HEK293 (cell line): Measurements from ENCODE around the gene RBM7.
A peak's percentile ranks its signal among the peaks of the same experiment; 100 is the strongest.

Experiments used
- EGR2 ChIP-seq: fragments of 450-650 bp; formaldehyde crosslinking; IDR thresholded peaks from 2 replicates; pipeline ENCODE4 v1.5.1; 2016; ENCODE audit warnings: low read depth, missing biosample characterization, missing genetic modification characterization
- GLIS1 ChIP-seq: fragments of 450-650 bp; formaldehyde crosslinking; IDR thresholded peaks from 2 replicates; pipeline ENCODE4 v1.5.1; 2016; ENCODE audit warnings: missing biosample characterization, missing genetic modification characterization
- MZF1 ChIP-seq: fragments of 450-650 bp; formaldehyde crosslinking; IDR thresholded peaks from 2 replicates; pipeline ENCODE4 v1.5.1; 2017; ENCODE audit warnings: missing biosample characterization, missing genetic modification characterization, borderline replicate concordance
- OSR2 ChIP-seq: fragments of 450-650 bp; formaldehyde crosslinking; IDR thresholded peaks from 2 replicates; pipeline ENCODE4 v1.5.1; 2016; ENCODE audit warnings: missing biosample characterization, missing genetic modification characterization
- PRDM1 ChIP-seq: fragments of 450-650 bp; formaldehyde crosslinking; IDR thresholded peaks from 2 replicates; pipeline ENCODE4; 2016; ENCODE audit warnings: missing biosample characterization, missing genetic modification characterization
- PRDM6 ChIP-seq: fragments of 450-650 bp; formaldehyde crosslinking; IDR thresholded peaks from 2 replicates; pipeline ENCODE4 v1.5.1; 2017; ENCODE audit warnings: missing biosample characterization, missing genetic modification characterization
- SALL2 ChIP-seq: fragments of 450-650 bp; formaldehyde crosslinking; IDR thresholded peaks from 2 replicates; pipeline ENCODE4 v1.5.0; 2017; ENCODE audit warnings: missing biosample characterization, mild to moderate bottlenecking, missing genetic modification characterization, borderline replicate concordance
- ZBTB17 ChIP-seq: fragments of 450-650 bp; formaldehyde crosslinking; IDR thresholded peaks from 2 replicates; pipeline ENCODE4 v1.5.1; 2016; ENCODE audit warnings: missing biosample characterization, missing genetic modification characterization
- ZBTB20 ChIP-seq: fragments of 450-650 bp; formaldehyde crosslinking; IDR thresholded peaks from 2 replicates; pipeline ENCODE4 v1.5.1; 2016; ENCODE audit warnings: missing biosample characterization, missing genetic modification characterization
- ZBTB21 ChIP-seq: fragments of 450-650 bp; formaldehyde crosslinking; IDR thresholded peaks from 2 replicates; pipeline ENCODE4 v1.5.1; 2017; ENCODE audit warnings: missing biosample characterization, missing genetic modification characterization
- ZNF24 ChIP-seq: fragments of 450-650 bp; formaldehyde crosslinking; IDR thresholded peaks from 2 replicates; pipeline ENCODE4 v1.5.1; 2016; ENCODE audit warnings: missing biosample characterization, missing genetic modification characterization
- ZNF335 ChIP-seq: fragments of 450-650 bp; formaldehyde crosslinking; conservative IDR thresholded peaks from 2 replicates; pipeline ENCODE4 v1.5.1; 2016; ENCODE audit warnings: missing biosample characterization, missing genetic modification characterization
- ZNF513 ChIP-seq: fragments of 450-650 bp; IDR thresholded peaks from 2 replicates; pipeline ENCODE4 v1.5.1; 2018; ENCODE audit warnings: missing biosample characterization, missing genetic modification characterization
- ZNF600 ChIP-seq: fragments of 450-650 bp; formaldehyde crosslinking; IDR thresholded peaks from 2 replicates; pipeline ENCODE4 v1.5.1; 2016; ENCODE audit warnings: missing biosample characterization, missing genetic modification characterization
- ZNF629 ChIP-seq: fragments of 450-650 bp; formaldehyde crosslinking; IDR thresholded peaks from 2 replicates; pipeline ENCODE4 v1.5.1; 2017; ENCODE audit warnings: missing biosample characterization, missing genetic modification characterization
- ZNF76 ChIP-seq: fragments of 450-650 bp; formaldehyde crosslinking; IDR thresholded peaks from 2 replicates; pipeline ENCODE4; 2016; ENCODE audit warnings: low read depth, missing biosample characterization, missing genetic modification characterization, borderline replicate concordance
- ZNF776 ChIP-seq: fragments of 450-650 bp; formaldehyde crosslinking; IDR thresholded peaks from 2 replicates; pipeline ENCODE4 v1.5.0; 2017; ENCODE audit warnings: missing biosample characterization, missing genetic modification characterization, borderline replicate concordance
- ZSCAN5A ChIP-seq: fragments of 450-650 bp; formaldehyde crosslinking; IDR thresholded peaks from 2 replicates; pipeline ENCODE4 v1.5.1; 2016; ENCODE audit warnings: missing biosample characterization, missing genetic modification characterization
- TF ChIP-seq, protein P1 (sequence below): fragments of 450-650 bp; formaldehyde crosslinking; optimal IDR thresholded peaks from 2 replicates; pipeline ENCODE3; 2016; ENCODE audit warnings: missing biosample characterization, mild to moderate bottlenecking, missing genetic modification characterization
- TF ChIP-seq, protein P2 (sequence below): fragments of 450-650 bp; formaldehyde crosslinking; IDR thresholded peaks from 2 replicates; pipeline ENCODE4 v1.5.1; 2016; ENCODE audit warnings: missing biosample characterization, missing genetic modification characterization
- TF ChIP-seq, protein P3 (sequence below): fragments of 450-650 bp; formaldehyde crosslinking; IDR thresholded peaks from 2 replicates; pipeline ENCODE4 v1.5.1; 2017; ENCODE audit warnings: missing biosample characterization, missing genetic modification characterization
- TF ChIP-seq, protein P4 (sequence below): fragments of 450-650 bp; formaldehyde crosslinking; IDR thresholded peaks from 2 replicates; pipeline ENCODE4 v1.5.1; 2016; ENCODE audit warnings: missing biosample characterization, missing genetic modification characterization
- TF ChIP-seq, protein P5 (sequence below): fragments of 450-650 bp; formaldehyde crosslinking; IDR thresholded peaks from 2 replicates; pipeline ENCODE4 v1.5.1; 2016; ENCODE audit warnings: missing biosample characterization, missing genetic modification characterization
- TF ChIP-seq, protein P6 (sequence below): sonication (generic); formaldehyde crosslinking; IDR thresholded peaks from 2 replicates; pipeline ENCODE4 v1.8.1; 2022; ENCODE audit warnings: mild to moderate bottlenecking, moderate library complexity, missing genetic modification reagents

The RBM7 gene

DNA sequence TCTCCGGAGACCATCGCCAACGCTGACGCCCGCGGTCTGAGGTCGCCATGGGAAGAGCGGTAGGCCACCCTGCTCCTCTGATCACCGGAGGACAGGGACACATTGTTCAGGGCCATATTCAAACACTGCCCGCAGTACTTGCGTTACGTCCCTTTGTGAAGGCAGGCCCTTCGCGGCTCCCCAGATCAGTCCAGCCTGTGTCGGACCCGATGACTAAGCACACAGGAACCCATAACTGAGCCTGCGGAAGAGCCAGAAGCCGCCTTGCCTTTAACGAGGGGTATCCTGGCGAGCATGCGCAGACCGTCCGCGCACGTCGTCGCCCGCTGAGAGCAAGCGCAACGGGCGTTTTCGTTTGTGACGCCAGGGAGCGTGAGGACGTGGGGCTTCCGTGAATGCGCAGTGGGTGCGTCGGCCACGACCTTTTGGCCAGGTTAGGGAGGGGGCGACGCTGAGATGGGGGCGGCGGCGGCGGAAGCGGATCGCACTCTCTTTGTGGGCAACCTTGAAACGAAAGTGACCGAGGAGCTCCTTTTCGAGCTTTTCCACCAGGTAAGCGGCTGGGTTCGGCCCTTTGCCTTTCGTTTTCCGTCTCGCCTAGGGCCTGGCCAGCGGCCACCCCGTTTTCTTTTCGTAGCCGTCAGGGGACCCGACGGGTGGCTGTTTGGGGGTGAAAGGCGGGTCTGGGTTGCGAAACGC, at the start of gene RBM7, which contains the start of gene C11orf71 (continued):
- TF ChIP-seq, protein P1, sequence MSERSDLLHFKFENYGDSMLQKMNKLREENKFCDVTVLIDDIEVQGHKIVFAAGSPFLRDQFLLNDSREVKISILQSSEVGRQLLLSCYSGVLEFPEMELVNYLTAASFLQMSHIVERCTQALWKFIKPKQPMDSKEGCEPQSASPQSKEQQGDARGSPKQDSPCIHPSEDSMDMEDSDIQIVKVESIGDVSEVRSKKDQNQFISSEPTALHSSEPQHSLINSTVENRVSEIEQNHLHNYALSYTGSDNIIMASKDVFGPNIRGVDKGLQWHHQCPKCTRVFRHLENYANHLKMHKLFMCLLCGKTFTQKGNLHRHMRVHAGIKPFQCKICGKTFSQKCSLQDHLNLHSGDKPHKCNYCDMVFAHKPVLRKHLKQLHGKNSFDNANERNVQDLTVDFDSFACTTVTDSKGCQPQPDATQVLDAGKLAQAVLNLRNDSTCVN (tag by site-specific recombination): peak; percentile 76
- TF ChIP-seq ZNF629 (tag by site-specific recombination) (peak; percentile 90), OSR2 (0 out of 2 replicates have a peak, but pooled peaks have one; percentile 23), SALL2 (no peak), ZSCAN5A (0 out of 2 replicates have a peak, but pooled peaks have one; percentile 33), ZBTB17 (tag by site-specific recombination) (peak; percentile 84), EGR2 (0 out of 2 replicates have a peak, but pooled peaks have one; percentile 40), ZBTB20 (tag by site-specific recombination) (peak; percentile 68; the same call in 1 of the 2 replicates), ZNF76 (tag by site-specific recombination) (no peak), ZNF600 (tag by site-specific recombination) (peak; percentile 95), PRDM6 (tag by site-specific recombination) (no peak), PRDM1 (peak; percentile 90), ZNF776 (no peak), ZBTB21 (tag by site-specific recombination) (peak; percentile 41; the same call in 1 of the 2 replicates), ZNF24 (tag by site-specific recombination) (peak; percentile 49; the same call in 1 of the 2 replicates), ZNF335 (tag by site-specific recombination) (peak; percentile 92), MZF1 (tag by site-specific recombination) (0 out of 2 replicates have a peak, but pooled peaks have one; percentile 30), ZNF513 (no peak), GLIS1 (tag by site-specific recombination) (peak; percentile 22; the same call in 1 of the 2 replicates)
- TF ChIP-seq, protein P2, sequence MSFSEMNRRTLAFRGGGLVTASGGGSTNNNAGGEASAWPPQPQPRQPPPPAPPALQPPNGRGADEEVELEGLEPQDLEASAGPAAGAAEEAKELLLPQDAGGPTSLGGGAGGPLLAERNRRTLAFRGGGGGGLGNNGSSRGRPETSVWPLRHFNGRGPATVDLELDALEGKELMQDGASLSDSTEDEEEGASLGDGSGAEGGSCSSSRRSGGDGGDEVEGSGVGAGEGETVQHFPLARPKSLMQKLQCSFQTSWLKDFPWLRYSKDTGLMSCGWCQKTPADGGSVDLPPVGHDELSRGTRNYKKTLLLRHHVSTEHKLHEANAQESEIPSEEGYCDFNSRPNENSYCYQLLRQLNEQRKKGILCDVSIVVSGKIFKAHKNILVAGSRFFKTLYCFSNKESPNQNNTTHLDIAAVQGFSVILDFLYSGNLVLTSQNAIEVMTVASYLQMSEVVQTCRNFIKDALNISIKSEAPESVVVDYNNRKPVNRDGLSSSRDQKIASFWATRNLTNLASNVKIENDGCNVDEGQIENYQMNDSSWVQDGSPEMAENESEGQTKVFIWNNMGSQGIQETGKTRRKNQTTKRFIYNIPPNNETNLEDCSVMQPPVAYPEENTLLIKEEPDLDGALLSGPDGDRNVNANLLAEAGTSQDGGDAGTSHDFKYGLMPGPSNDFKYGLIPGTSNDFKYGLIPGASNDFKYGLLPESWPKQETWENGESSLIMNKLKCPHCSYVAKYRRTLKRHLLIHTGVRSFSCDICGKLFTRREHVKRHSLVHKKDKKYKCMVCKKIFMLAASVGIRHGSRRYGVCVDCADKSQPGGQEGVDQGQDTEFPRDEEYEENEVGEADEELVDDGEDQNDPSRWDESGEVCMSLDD (tag by site-specific recombination): peak; percentile 69; the same call in 1 of the 2 replicates
- TF ChIP-seq, protein P3, sequence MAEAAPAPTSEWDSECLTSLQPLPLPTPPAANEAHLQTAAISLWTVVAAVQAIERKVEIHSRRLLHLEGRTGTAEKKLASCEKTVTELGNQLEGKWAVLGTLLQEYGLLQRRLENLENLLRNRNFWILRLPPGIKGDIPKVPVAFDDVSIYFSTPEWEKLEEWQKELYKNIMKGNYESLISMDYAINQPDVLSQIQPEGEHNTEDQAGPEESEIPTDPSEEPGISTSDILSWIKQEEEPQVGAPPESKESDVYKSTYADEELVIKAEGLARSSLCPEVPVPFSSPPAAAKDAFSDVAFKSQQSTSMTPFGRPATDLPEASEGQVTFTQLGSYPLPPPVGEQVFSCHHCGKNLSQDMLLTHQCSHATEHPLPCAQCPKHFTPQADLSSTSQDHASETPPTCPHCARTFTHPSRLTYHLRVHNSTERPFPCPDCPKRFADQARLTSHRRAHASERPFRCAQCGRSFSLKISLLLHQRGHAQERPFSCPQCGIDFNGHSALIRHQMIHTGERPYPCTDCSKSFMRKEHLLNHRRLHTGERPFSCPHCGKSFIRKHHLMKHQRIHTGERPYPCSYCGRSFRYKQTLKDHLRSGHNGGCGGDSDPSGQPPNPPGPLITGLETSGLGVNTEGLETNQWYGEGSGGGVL (tag by site-specific recombination): peak; percentile 37; the same call in 1 of the 2 replicates
- TF ChIP-seq, protein P4, sequence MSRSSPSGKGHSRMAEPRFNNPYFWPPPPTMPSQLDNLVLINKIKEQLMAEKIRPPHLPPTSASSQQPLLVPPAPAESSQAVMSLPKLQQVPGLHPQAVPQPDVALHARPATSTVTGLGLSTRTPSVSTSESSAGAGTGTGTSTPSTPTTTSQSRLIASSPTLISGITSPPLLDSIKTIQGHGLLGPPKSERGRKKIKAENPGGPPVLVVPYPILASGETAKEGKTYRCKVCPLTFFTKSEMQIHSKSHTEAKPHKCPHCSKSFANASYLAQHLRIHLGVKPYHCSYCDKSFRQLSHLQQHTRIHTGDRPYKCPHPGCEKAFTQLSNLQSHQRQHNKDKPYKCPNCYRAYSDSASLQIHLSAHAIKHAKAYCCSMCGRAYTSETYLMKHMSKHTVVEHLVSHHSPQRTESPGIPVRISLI (tag by site-specific recombination): no peak
- TF ChIP-seq, protein P5, sequence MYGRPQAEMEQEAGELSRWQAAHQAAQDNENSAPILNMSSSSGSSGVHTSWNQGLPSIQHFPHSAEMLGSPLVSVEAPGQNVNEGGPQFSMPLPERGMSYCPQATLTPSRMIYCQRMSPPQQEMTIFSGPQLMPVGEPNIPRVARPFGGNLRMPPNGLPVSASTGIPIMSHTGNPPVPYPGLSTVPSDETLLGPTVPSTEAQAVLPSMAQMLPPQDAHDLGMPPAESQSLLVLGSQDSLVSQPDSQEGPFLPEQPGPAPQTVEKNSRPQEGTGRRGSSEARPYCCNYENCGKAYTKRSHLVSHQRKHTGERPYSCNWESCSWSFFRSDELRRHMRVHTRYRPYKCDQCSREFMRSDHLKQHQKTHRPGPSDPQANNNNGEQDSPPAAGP (tag by site-specific recombination): 0 out of 2 replicates have a peak, but pooled peaks have one; percentile 57
- TF ChIP-seq, protein P6, sequence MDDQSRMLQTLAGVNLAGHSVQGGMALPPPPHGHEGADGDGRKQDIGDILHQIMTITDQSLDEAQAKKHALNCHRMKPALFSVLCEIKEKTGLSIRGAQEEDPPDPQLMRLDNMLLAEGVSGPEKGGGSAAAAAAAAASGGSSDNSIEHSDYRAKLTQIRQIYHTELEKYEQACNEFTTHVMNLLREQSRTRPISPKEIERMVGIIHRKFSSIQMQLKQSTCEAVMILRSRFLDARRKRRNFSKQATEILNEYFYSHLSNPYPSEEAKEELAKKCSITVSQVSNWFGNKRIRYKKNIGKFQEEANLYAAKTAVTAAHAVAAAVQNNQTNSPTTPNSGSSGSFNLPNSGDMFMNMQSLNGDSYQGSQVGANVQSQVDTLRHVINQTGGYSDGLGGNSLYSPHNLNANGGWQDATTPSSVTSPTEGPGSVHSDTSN: no peak; the same call in 1 of the 2 replicates
